HG03064 (cell line): ENCODE results near the gene PKNOX2.

Experiments
- ATAC-seq: cut with Tn5 transposase; IDR thresholded peaks from one replicate; pipeline ENCODE4 v1.9.1; 2021; ENCODE audit warnings: low read depth; ENCODE audit not compliant: unreplicated experiment

The PKNOX2 gene

DNA sequence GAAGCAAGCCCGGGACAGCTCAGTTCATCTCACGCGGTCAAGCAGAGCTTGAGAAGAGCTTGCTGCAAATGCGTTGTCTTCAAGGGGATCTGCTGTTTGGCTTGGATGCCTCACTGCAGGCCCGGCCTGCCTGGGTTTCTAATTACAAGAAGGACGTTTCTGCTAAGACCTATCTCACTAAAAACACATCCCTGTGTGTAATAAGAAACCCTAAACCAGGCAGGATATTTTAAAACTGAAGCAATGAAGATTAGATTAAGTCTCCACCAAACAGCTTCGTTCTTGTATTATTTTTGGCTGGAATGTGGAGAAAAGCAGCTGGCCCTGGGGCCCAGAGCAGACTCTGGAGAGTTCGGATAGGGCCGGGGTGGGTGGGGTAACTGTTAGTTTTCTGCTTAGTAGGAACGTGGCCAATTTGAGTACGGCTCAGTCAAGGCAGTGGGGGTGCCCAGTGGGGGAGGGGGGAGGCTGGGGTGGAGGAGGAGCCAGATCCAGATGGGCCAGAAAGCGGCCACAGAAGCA lies 6.0 kb downstream of the PKNOX2 start:
- no peak for ATAC-seq

DNA sequence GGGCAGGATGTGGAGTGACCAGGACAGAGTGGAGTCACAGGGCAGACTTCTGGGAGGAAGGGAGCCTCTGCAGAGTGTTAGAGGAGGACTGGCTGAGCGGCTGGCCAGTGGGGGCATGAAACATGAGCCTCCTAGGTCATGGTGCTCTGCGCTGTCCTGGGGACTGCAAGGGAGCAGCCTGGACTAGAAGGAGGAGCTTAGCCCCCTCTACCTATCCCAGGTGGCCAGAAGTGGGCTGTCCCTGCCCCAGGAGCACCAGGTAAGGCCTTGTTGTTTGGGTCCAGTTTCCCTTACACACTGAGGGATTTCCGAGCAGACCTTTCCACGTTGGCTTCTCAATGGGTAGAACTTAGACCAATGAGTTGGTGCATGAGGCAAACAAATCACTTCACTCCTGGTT lies 7.4 kb downstream of the PKNOX2 start:
- ATAC-seq, result no peak

DNA sequence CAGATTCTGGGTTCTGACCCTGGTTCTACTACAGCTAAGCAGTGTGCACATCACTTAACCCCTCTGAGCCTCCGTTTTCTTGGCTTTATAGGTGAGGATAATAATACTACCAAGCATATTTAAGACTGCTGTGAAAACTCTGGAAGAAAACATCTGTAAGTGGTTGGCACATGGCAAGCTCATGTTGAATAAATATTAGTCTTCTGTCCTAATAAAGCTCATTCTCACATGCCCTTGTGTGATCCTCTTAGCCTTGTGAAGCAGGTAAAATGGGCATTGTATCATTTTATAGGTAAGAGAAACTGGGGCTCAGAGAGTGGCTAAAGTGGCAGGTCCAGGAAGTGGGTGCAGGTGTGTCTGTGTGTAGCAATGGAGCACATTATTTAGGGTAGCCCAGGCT lies 8.5 kb downstream of the PKNOX2 start:
- ATAC-seq, result no peak

DNA sequence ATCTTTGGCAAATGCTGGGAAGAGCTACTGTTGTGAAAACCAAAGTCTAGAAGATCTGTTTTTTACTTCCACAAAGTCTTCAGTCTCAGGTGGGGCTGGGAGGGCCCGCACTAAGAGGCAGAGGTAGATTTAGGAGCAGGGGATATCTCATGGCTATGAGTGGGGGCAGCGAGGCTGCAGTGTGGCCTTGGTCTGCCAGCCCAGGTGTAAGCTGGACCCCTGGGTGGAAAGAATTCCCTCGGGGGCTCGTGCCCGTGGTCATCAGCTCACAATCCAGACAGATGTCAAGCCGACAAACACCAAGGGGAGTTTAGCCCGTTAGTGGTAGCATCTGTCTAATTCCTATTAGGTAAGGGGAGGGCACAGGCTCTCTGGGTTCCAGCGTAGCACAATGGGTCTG lies 9.0 kb downstream of the PKNOX2 start:
- no peak for ATAC-seq

DNA sequence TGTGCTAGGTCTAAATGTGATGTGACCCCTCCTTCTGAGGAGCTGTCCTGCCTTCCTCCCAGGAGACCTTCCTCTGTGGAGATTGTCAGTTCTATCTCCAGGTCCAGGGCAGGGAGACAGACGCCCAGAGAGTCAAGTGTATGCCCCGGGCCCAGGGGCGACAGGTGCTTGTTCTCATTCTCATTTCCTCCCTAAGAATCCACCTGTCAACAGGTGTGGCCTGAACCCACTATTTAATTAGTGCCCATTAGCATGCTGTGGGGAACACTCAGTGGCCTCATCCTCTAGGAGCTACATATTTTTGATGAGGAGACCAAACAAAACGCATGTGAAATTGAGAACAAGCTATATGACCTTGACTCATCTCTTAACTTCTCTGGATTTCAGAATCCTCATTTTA lies 9.5 kb downstream of the PKNOX2 start:
- no peak for ATAC-seq

DNA sequence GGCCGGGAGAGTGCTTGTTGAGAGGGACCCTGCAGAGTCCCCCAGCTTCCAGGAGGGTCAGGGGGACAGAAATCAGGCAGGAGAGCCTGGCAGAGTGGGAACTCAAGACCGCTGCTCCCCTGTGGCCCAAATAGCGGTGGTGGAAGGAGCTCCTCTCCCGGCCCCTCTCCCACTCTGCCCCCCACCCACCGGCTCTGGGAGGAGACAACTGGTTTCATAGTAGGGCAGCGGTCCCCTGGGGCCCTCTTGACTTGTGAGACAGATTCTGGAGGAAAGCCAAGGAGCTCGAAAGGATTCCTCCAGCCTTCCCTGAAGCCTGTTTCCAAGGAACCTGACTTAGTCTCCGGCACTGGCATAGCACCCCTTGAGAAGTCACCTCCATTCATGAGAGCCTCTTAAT lies 10.1 kb downstream of the PKNOX2 start:
- ATAC-seq, result no peak

DNA sequence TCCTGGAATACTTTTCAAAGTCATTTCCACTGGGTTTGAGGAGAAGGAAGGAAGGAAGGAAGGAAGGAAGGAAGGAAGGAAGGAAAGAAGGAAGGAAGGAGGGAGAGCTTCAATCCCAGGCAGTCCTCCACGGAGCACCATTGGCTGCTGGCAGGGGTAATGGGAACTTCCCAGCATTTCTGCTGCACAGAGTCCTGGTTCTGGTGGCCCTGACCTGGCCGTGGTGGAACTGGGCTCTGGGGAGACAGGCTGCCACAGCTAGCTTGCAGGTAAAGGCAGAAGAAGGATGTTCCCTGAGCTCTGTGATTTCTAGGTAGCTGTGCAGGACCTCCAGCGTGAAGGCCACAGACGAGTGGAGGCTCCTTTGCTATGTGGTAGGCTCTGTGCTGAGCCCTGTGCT lies 10.6 kb downstream of the PKNOX2 start:
- no peak for ATAC-seq

DNA sequence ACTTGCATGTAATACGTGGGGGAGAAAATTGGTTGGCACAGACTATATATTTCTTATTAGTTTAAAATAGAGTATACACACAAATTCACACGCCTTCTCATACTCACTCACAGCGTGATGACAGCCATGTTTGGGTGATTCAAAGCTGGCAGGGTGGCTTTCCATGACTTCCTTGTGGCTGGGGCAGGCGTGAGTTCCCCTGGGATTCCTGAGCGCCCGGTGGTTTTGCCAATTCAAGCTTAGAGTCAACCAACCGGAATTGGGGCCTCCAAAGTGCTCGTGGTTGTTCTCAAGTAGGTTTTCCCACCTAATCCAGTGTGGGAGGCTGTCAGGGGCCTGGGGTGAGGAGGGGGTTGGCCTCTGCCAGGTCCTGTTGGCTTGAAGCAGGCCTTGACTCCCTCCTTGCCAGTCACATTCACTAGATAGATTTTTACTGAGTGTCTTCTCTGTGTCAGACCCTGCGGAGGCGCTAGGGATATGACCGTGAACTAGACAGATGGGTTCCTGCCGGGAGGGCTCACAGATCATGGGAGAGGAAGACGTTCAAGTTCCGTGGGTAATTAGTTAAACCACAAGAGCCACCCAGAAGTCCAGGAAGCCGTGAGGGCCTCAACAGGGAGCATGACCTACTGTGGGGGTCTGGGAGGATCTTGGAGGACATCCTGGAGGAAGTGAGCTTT lies 11.5 kb downstream of the PKNOX2 start:
- no peak for ATAC-seq

DNA sequence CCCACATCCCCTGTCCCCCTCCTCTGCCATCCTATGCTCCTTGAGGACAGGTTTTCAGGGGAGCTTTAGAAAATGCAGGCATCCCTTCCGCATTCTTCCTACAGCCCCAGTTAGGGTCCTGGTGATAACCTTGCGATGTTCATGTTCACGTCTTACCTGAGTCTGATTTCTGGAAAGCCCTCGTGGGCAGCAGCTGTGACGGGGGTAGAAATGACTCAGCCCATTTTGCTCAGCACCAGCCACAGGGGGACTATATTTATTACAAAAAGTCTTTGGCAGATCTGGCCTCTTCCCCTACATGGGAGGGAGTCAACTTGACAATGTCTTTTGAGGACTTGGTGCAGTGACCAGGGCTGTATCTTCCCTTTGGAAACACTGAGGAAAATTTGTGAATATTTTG lies 12.3 kb downstream of the PKNOX2 start:
- ATAC-seq, result no peak

DNA sequence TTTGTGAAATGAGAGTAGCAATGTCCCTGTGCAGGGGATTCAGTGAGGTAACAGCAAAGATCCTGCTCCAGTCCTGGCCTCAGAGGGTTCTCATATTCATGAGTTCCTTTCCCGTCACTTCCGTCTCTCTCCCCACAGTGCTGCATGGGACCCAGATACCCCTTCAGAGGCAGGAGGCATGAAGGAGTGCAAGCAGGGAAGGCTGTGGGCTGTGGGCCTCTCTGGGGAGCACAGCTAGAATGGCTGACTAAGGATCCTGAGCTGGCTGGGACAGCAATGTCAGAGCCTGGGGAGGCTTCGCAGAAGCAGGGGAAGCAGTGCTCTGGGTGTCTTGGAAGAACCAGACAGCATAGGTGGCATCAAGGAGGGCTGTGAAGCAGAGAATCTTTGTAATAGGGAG lies 13.0 kb downstream of the PKNOX2 start:
- ATAC-seq, result no peak

DNA sequence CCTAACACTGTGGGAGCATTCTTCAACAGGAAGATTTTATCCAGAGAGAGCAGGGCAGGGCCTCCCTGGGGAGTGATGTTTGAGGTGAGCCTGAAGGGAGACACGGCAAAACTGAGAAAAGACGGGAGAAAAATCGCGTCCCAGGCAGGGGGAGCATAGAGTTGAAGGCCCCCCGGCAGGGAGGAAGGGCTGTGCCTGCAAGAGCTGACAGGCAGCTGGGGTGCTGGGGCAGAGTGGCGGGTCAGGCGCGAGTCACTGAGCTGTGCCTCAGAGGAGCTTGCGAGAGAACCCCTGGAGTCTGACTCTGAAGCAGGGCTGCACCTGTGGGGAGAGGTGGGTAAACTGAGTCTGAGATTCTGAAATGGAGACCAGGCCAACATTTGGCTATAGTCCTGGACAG lies 14.8 kb downstream of the PKNOX2 start:
- ATAC-seq, result no peak

DNA sequence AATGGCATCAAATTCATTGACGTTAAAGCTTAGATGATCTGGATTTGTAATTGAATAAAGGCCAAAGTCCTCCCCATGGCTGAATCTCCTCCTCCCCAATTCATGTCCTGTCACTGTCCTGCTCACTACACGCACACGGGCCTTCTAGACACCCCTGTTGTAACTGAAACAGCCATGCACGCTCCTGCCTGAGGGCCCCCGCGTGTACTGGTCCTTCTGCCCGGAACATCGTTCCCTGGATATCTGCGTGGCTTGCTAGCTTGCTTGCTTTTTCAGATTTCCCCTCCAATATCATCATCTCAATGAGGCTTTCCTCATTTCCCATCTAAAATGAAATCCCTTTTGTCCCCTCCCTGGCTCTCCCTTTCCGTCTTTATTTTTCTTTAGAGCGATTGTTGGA lies 15.3 kb downstream of the PKNOX2 start:
- ATAC-seq, result no peak

DNA sequence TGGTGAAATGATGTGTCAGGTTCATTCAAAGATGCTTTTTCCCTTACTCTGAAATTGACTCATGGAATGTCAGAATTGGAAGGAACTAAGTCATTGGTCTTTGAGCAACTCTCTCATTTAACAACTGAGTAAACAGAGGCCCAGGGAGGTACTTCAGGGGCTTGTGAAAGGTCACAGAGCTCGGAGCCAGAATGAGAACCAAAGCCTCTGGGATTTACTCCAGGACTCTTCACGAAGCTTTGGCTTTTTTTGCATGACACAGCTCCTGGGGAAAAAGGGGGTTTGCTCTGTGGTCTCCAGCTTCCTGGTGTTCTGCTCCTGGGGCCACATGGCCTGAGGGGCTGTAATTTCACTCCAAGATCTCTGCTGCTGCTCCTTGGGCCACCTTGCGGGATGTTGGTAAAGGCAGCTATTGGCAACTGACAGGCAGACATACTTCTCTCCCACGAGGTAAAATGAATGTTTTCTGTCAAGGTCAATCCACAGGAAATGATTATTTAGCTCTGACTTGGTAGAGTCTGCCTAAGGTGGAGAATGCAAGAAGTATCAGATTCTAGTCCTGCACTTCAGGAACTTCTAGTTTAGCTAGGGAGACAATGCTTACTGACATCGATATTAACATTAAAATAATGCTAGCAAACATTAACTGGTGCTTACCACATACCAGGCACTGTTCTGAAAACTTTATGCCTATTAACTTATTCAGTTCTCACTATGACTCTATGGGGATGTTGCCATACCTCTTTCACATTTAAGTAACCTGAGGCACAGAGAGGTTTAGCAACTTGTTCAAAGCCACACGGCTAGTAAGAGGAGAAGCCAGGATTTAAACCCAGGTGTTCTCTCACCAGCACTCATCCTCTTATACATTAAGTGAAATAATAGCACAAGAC lies 16.1 kb downstream of the PKNOX2 start:
- ATAC-seq, result peak; percentile 64

DNA sequence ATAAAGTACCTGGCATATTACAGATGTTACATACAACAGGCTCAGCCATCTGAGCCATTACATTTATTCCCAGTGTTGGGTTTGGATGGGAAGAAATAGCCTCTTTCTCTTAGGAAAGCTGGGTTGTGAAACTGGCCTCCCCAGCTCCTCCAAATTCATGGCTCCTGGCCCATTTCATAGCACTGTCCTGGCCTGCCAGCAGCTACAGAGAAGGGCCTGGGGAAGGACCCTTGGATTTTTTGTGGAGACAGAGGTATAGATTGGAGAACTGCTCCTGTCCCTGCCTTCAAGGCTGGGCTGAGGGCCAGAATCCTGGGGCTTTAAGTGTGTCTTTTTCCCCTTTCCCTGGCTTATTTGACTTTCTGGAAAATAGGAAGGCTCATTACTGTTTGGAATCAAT lies 18.0 kb downstream of the PKNOX2 start:
- no peak for ATAC-seq

DNA sequence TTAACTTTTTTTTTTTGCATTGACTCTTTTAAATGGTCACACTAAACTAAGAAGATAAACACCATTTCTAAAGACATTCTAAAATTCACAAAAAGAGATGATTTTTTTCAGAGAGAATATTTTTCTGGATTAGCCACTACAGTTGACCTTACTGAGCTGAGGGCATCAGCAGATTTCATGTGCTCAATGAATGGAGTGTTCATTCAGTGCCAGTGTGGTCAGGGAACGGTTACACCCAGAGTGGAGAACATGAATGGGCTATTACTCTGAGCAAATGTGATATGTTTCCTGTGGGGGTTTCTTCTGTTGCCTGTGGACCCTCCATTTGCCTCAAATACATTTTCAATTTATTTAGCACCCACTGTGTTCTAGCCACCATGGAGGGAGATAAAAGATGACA lies 19.1 kb downstream of the PKNOX2 start:
- ATAC-seq, result no peak

DNA sequence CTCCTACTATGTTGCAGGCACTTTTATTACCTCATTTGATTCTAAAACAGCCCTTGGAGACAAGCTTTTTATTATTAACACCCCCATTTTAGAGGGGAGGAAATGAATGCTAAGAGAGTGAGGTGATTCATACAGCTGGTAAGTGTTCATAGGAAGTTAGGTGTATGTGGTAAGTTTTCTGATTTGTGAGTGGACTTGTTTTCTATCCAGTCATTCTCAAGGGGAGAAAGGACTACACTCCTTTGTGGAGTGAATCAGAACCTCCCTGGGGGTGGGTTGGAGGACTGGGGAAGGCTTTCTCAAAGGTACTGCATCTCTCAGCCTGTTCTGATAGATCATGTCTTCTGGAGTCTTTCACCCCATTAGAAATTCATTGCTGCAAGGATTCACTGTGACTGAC lies 23.5 kb downstream of the PKNOX2 start:
- no peak for ATAC-seq

DNA sequence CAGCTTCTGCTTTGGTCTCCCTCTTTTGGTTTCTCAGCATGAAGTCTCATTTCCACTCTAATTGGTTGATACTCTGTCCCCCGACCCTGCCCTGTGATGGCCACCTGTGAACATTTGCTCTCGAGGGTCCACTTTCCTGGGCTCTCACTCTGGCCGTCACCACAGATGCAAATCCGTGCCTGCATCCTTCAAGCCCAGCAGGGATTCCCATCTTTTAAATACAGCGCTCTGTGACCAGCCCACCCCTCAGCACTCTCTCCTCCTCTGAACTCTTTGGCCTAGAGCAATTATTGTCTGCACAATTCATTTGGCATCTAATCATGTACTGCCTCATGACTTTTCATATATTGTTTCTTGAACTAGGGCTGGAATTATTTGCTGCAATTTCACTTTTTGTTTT lies 26.0 kb downstream of the PKNOX2 start:
- ATAC-seq, result no peak

DNA sequence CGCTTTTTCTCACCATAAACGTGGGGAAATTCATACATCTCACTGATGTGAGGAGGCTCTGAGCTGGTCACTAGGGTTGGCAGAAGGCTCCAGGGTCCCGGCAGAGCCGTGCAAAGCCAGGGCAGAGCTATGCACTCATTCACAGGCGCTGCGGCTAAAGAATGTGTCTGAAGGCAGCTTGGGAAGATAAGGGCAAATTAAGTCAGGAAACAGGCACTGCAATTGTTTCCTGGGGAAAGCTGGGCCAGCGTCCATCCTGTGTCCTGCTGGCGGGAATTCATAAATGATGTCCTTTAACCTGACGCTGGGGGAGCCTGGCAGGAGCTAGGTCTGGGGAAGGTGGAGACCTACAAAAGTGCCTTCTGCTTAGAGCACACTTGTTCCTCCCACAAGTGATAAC lies 27.6 kb downstream of the PKNOX2 start:
- no peak for ATAC-seq

DNA sequence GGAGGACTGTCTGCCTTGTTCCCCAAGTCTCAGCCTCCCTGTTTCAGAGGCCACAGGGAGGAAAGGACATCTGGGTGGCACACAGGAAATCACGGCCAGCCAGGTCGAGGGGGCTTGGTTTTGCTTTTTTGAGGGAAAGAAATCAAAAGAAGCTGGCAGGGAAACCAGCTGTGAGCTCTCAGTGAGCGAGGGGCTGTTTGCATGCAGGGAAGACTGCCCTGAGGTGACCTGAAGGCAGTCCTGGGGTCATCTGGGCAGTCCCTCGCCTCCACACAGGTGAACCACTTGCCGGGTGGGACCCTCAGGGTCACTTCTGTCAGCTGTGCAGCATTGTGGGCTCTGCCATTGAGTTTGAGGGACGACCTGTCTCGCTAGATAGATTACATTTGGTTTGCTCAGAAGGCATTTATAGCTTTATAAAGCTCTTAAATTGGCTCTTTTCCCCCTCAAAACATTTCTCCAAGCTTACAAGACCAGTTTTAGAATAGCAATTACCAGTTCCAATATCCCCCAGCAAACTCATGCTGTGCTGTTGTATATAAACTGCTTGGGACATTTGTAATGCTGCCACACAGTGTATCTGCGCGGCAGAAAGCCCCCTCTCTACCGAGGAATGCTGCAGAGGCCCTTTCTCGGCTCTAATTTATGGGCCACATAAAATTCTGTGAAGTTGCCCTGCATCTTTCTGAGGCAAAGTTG lies 28.3 kb downstream of the PKNOX2 start:
- ATAC-seq, result no peak

DNA sequence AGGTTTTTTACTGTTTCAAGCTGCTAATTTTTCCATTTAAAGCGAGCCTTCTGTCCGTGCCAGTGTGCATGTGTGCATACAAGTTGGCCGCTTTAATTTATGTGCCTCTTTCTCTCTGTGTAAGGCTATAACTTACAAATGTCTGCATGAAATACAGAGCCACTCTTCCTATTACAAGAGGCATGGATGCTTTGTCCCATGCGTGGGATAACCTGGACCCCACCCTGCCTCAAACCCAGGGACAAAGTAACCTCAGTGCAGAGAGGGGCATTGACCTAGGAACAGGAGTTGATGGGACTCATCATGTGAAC lies 28.8 kb downstream of the PKNOX2 start:
- no peak for ATAC-seq

DNA sequence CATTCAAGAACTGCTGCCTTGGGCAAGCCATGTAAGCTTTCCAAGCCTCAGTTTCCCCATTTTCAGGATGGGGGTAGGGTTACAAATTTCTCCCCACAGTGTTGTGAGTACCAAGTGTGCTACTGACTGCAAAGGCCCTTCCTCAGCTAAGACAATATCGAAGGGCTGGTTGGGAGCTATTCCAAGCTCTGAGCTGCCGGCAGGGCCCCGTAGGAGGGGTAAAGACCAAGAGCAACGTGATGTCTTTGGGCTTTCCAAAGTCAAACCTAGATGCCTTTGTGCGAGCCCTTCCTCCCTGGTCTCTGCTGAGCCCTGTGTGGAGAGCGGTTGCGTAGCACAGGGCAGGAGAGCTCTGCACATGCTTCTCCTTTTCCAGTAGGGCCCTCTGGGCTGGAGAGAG lies 29.3 kb downstream of the PKNOX2 start:
- ATAC-seq, result no peak

DNA sequence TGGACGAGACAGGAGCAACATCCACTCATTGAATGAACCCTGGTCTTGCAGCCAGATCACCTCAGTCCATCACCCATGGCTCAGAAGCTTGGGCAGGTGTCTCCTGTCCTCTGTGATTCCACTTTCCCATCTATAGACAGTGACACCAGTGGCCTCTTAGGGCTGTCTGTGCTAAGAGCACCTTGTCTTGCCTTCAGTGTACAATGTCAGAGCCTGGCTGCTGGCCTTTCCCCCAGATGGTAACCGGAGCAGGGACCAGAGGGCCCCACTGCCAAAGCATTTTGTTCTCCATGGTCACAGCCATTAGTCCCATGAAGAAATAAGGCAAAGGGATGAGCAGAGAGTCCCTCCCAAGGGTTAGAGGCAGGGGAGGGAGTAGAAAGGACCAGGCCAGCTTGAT lies 35.4 kb downstream of the PKNOX2 start:
- no peak for ATAC-seq
